Heart right ventricle (tissue), 16 donors: Measurements from ENCODE around the gene PLSCR5. TPM values are rescaled to one million over a fixed set of nuclear protein-coding genes. Genes with fewer than 3 reads are reported as not detected.

ENCODE experiments used
- ATAC-seq, 8 donors: fragments of 200-7000 bp; cut with Tn5 transposase; one replicate each; pipeline ENCODE4 v1.9.1; 2020; ENCODE audit warnings: mild to moderate bottlenecking in 8 of 8, moderate library complexity in 8 of 8, moderate number of reproducible peaks in 1 of 8
- DNase-seq, 2 donors: peaks; one replicate each; pipeline ENCODE4 v3.0.0-alpha.2; 2020
- H3K27ac ChIP-seq, 10 donors: fragments of 200-600 bp; sonication (generic) in 2 of 10; one replicate each; pipeline versions ENCODE4 v1.5.0 to v1.8.0; 2020 to 2022; ENCODE audit warnings: mild to moderate bottlenecking in 3 of 10
- H3K27me3 ChIP-seq, 7 donors: fragments of 200-600 bp; one replicate each; pipeline ENCODE4 v1.8.0; 2021 to 2022; ENCODE audit warnings: mild to moderate bottlenecking in 2 of 7
- H3K36me3 ChIP-seq, 9 donors: fragments of 200-600 bp; sonication (generic) in 1 of 9; one replicate each; pipeline versions ENCODE4 v1.5.0 to v1.8.0; 2020 to 2022; ENCODE audit warnings: mild to moderate bottlenecking in 2 of 9
- H3K4me1 ChIP-seq, 9 donors: fragments of 200-600 bp; sonication (generic) in 1 of 9; one replicate each; pipeline versions ENCODE4 v1.5.0 to v1.8.0; 2020 to 2022; ENCODE audit warnings: mild to moderate bottlenecking in 4 of 9
- H3K4me3 ChIP-seq, 10 donors: fragments of 200-600 bp; sonication (generic) in 2 of 10; one replicate each; pipeline versions ENCODE4 v1.5.0 to v1.8.0; 2020 to 2022; ENCODE audit warnings: mild to moderate bottlenecking in 7 of 10, moderate library complexity in 2 of 10
- H3K9me3 ChIP-seq, 11 donors: fragments of 200-600 bp in 10 of 11; sonication (generic) in 2 of 11; one replicate each; pipeline versions ENCODE4 v1.5.0 to v1.8.0; 2013 to 2022; ENCODE audit warnings: mild to moderate bottlenecking in 2 of 11, control low read depth in 1 of 11, moderate library complexity in 1 of 11
- WGBS, 2 donors: extraction: QIAGEN DNeasy Blood & Tissue Kit; methylation state at CpG; one replicate each; pipeline ENCODE4 v1.1.7; 2013; ENCODE audit warnings: inconsistent platforms in 1 of 2; 5-methylcytosine and 5-hydroxymethylcytosine counted together
- intact Hi-C, 10 donors: fragments of 100-400 bp; cut with DNase I; formaldehyde crosslinking; loops; one replicate each; pipeline versions ENCODE4 v1.11.1 to v1.14.2; 2022
- polyA plus RNA-seq, 2 donors: library from polyadenylated mRNA; stranded (reverse); fragments of 200-250 nt; gene quantifications; one replicate each; pipeline ENCODE4 v1.2.3, GENCODE V29; 2013
- total RNA-seq, 10 donors: library from RNA; stranded (reverse); fragmentation: NEBNext Ultra II Directional in 3 of 10; extraction: Animal tissue kit (Norgen Biotek cat#: 25700) in 3 of 10; gene quantifications; one replicate each; pipeline versions ENCODE4 v1.2.1 to v1.2.4, GENCODE V29; 2021 to 2023
- TF ChIP-seq, protein P1 (sequence below), 9 donors: fragments of 200-600 bp; sonication (generic) in 2 of 9; IDR thresholded peaks; one replicate each; pipeline versions ENCODE4 v1.5.0 to v1.8.0; 2021 to 2022; ENCODE audit warnings: antibody characterized with exemption in 9 of 9, mild to moderate bottlenecking in 5 of 9, moderate library complexity in 1 of 9
- donor health status: Arrhythmogenic right ventricular cardiomyopathy.
- donor health status: ischemic (EF 13 %, LVEDD 7.1; RV severe dilation, severe dysfunction).
- donor health status: healthy with polysubstance abuse.
- donor health status: DM: no; HTN: yes; CAD: no.
- donor health status: DM: no; HTN: no; CAD: no.
- donor health status: ischemic (EF 25% LVEDD 6.9; RV normal size, moderate dysfunction).
- donor health status: ischemic (EF 25% LVEDD 5.7; RV mildly dilated, moderate dysfunction).
- donor health status: healthy.
- donor health status: DM: yes; HTN: yes; CAD: no.
- donor health status: Ischemic cardiomyopathy.
- donor health status: ischemic (EF 35%, LVEDD 5.7; RV mildly dilated, moderate dysfunction).
- donor health status: nonischemic (EF 11% LVEDD 7.7; RV severe dilation, severe dysfunction).
- donor health status: DM: yes; HTN: yes; CAD: no.
- donor health status: PGD.
- donor health status: ischemic (EF 29% LVEDD 5.4; RV normal size, mild dysfunction).
- donor health status: nonischemic (EF 23%, LVEDD 6.1; RV moderate dilation, normal function).

Gene PLSCR5
- total and polyA plus RNA-seq, 12 donors: not detected

DNA sequence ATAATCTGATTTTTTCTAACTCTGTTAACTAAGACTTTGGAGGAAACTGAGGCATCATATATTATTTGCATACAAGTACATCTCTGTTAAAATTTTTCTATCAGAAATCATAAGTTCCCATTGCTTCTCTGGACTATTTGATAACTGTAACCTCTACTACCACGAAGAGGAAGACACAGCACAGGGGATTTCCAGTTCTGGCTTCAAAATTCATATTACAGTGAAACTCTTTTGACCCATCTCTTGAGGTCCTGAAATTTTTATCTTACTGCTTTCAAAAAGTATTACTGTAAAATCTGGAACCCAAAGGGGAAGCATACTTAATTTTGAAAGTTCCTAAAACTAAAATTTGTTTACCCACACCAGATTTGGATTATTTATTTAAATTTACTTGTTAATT is 64.9 kb downstream of the PLSCR5 start:
- no peaks in the 10 kb centered on the region for H3K27me3 ChIP-seq
- no peak for ATAC-seq
- H3K9me3 ChIP-seq: no peaks in the 10 kb centered on the region
- peaks cover 0 to 73% (median 53%) of the 10 kb centered on the region in 9 donors for H3K4me1 ChIP-seq
- TF ChIP-seq, protein P1, sequence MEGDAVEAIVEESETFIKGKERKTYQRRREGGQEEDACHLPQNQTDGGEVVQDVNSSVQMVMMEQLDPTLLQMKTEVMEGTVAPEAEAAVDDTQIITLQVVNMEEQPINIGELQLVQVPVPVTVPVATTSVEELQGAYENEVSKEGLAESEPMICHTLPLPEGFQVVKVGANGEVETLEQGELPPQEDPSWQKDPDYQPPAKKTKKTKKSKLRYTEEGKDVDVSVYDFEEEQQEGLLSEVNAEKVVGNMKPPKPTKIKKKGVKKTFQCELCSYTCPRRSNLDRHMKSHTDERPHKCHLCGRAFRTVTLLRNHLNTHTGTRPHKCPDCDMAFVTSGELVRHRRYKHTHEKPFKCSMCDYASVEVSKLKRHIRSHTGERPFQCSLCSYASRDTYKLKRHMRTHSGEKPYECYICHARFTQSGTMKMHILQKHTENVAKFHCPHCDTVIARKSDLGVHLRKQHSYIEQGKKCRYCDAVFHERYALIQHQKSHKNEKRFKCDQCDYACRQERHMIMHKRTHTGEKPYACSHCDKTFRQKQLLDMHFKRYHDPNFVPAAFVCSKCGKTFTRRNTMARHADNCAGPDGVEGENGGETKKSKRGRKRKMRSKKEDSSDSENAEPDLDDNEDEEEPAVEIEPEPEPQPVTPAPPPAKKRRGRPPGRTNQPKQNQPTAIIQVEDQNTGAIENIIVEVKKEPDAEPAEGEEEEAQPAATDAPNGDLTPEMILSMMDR (IDR thresholded peaks at IDR 0.05): no peak
- H3K36me3 ChIP-seq: peaks cover 0 to 38% (median 0%) of the 10 kb centered on the region in 9 donors
- peak overlapping the region in 2 of 10 donors; percentile 79 to 87 for H3K4me3 ChIP-seq
- intact Hi-C loops: loop anchor here in 3 of 10 donors (5.0 to 10.0 kb wide), 3 partner anchors 33 to 375 kb away; partner anchors contain the start of genes PLOD2 (in 1 of the 3) and PLSCR2 (in 1 of the 3)
- H3K27ac ChIP-seq: peak overlapping the region in 7 of 10 donors; percentile 21 to 99 (median 99)
- 33 to 38% methylated on average over 1 of the region's 1 CpG for WGBS, 2 donors
- no peak for DNase-seq

- Histone ChIP-seq H3K27me3 (no peaks in the 10 kb centered on the region), H3K36me3 (peaks cover 0 to 45% (median 0%) of the 10 kb centered on the region in 9 donors), H3K9me3 (no peaks in the 10 kb centered on the region), H3K27ac (peak overlapping the region in 4 of 10 donors; percentile 43 to 99 (median 98)), H3K4me1 (peaks cover 0 to 77% (median 50%) of the 10 kb centered on the region in 9 donors), H3K4me3 (no peak overlapping the region)
- no peak for ATAC-seq
- TF ChIP-seq, protein P1 (IDR thresholded peaks at IDR 0.05): no peak
- intact Hi-C loops: no loop called here
- WGBS, 2 donors: 45 to 54% methylated on average over 3 of the region's 3 CpGs
- DNase-seq: no peak
These were observed 65.8 kb downstream of the PLSCR5 start for GRCh38 chr3:146539315-146539714.

DNA sequence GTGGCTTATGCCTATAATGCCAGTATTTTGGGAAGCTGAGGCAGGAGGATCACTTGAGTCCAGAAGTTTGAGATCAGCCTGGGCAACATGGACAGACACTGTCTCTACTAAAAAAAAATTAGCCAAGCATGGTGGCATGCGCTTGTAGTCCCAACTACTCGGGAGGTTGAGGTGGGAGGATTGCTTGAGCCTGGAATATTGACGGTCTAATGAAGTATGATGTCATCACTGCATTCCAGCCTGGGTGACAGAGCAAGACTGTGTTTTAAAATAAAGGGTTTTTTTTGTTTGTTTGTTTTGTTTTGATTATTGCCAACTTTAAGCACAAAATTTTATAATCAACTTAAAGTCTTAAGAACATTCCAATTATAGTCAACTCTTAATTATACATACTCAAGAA is 67.5 kb downstream of the PLSCR5 start:
- 76 to 81% methylated on average over 3 of the region's 3 CpGs for WGBS, 2 donors
- TF ChIP-seq, protein P1 (IDR thresholded peaks at IDR 0.05): no peak
- intact Hi-C loops: no loop called here

GRCh38 chr3:146536681-146537080 is 68.5 kb downstream of the PLSCR5 start:
- DNase-seq: no peak
- peak overlapping the region in 5 of 10 donors; percentile 45 to 72 (median 53) for H3K27ac ChIP-seq
- no peak overlapping the region for H3K4me3 ChIP-seq
- no peaks in the 10 kb centered on the region for H3K27me3 ChIP-seq
- H3K4me1 ChIP-seq: peaks cover 0 to 88% (median 48%) of the 10 kb centered on the region in 9 donors
- TF ChIP-seq, protein P1 (IDR thresholded peaks at IDR 0.05): no peak
- ATAC-seq: peak in 7 of 8 donors; percentile 44 to 77 (median 68)
- H3K9me3 ChIP-seq: no peaks in the 10 kb centered on the region
- intact Hi-C loops: no loop called here
- H3K36me3 ChIP-seq: peaks cover 0 to 71% (median 0%) of the 10 kb centered on the region in 9 donors

More for the DNA sequence above, 67.5 kb downstream of the PLSCR5 start:
- Histone ChIP-seq H3K9me3 (no peaks in the 10 kb centered on the region), H3K4me3 (no peak overlapping the region), H3K36me3 (peaks cover 0 to 62% (median 0%) of the 10 kb centered on the region in 9 donors), H3K27me3 (no peaks in the 10 kb centered on the region), H3K27ac (peak overlapping the region in 6 of 10 donors; percentile 4 to 72 (median 29)), H3K4me1 (peaks cover 0 to 87% (median 52%) of the 10 kb centered on the region in 9 donors)
- ATAC-seq: no peak
- no peak for DNase-seq

Other genes with a start within 250 kb of the PLSCR5 start
- gene PLSCR2, start 135.8 kb downstream of the PLSCR5 start, total RNA-seq: not detected
- not detected for gene PLSCR2, start 135.8 kb downstream of the PLSCR5 start, polyA plus RNA-seq
- gene PLSCR1, start 60.7 kb downstream of the PLSCR5 start, total RNA-seq: 10 to 100 TPM; 11.7 to 72.6 (median 22.5) TPM
- 10 to 100 TPM; 12.1 to 16.9 TPM for gene PLSCR1, start 60.7 kb downstream of the PLSCR5 start, polyA plus RNA-seq